GM18858 (cell line): ENCODE results near the gene IL37.

Experiments
- ATAC-seq: cut with Tn5 transposase; IDR thresholded peaks from one replicate; pipeline ENCODE4 v1.9.1; 2021; ENCODE audit not compliant: unreplicated experiment

Gene IL37

GRCh38 chr2:112957511-112957910, 46.5 kb downstream of the IL37 start:
- ATAC-seq: no peak

- no peak for ATAC-seq
Measured at GRCh38 chr2:112958428-112959108, 47.6 kb downstream of the IL37 start.

- ATAC-seq: no peak
Measured at GRCh38 chr2:112959109-112959812, 48.3 kb downstream of the IL37 start.

GRCh38 chr2:112960230-112960825, 49.4 kb downstream of the IL37 start:
- ATAC-seq: no peak

GRCh38 chr2:112962308-112963175, 51.6 kb downstream of the IL37 start:
- ATAC-seq: no peak

GRCh38 chr2:112967023-112967422, 56.1 kb downstream of the IL37 start:
- ATAC-seq: no peak
